ENCODE measurements around the gene MFN2.

The MFN2 gene

DNA sequence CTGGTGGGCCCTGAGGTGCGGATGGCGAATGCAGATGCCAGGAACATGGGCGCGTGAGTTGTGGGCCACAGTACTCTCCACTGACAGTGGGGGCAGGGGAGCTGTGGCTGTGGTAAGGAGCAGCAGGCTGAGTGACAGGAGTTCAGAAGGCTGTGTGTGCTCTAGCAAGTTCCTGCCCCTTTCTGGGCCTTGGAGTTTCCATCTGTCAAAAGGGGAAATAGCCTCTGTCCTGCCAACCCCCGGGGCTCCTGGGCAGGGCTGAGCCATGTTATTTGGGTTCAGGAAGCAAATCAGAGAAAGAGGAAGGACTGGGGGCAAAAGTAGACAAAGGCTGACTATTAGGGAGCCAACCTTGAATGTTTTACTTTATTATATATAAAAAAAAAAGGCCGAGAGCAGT is 19.5 kb upstream of the MFN2 start:
- DNase-seq (ENCODE audit: low spot score) = peak; percentile 5

DNA sequence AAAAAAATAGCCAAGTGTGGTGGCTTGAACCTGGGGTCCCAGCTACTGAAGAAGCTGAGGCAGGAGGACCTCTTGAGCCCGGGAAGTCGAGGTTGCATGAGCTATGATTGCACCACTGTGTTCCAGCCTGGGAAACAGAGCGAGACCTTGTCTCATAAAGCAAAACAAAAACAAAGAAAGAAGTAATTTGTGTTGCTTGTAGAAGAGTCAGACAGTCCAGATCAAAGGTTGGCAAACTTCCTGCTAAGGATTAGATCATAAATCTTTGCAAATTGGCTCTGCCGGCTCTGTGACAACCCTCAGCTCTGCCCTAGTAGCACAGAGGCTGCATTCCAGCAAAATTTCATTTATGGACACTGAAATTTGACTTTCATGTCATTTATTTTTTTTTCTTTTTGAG is 19.0 kb upstream of the MFN2 start:
- DNase-seq (ENCODE audit: low spot score) = no peak

DNA sequence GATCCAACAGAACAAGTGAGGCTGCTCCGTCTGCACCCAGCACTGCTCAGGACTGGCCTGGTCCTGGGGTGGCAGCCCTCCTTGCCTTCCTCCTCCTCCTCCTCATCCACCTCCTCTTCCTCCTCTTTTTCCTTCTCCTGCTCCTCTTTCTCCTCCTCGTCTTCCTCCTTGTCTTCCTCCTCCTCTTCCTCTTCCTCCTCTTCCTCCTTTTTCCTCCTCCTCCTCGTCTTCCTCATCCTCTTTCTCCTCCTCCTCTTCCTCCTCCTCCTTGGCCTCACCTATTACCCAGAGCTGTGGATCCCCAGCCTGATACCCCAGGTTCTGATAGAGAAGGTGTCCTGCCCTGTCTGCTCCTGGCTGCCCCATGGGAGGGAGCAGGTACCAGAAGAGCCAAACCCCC is 16.6 kb upstream of the MFN2 start:
- no peak for DNase-seq (ENCODE audit: low spot score)

DNA sequence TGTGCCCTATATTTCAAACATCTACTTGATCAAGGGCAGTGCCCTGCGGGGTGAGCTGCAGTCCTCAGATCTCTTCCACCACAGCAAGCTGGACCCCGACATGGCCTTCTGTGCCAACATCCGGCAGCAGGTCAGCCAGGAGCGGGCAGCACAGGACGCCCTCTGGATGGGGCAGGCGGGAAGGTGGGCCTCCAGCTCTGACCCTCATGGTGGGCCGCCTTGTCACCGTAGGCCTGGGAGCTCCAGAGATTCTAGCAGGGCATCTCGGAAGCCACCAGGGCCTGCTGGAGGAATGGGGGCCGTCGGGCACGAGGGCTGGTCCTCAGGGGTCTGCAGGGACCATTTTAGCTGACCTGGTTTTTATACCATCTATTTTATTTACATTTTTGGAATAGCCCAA is 15.6 kb upstream of the MFN2 start:
- no peak for DNase-seq (ENCODE audit: low spot score)

DNA sequence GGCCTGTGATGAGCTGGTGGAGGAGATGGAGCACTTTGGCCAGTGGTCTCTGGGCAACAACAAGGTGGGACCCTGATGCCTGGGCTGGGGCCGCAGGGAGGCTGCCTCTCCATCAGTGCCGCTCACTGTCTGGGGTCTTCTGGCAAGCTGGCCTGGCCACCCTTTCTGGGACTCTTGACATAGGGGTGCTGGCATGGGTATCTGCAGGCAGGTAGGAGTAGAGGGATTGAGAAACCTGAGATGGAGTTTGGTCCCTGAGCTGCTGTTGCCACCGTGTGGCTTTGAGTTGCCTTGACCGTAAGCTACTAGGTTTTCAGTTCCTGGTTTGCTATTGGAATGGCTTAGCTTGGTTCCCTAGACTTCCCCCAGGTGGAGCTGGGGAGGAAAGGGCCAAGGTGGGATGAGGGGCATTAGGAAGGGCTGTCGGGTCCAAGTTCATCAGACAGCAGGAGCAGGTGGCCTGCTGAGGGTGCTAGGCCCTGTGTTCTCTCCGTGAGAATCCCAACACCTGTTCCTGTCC is 13.2 kb upstream of the MFN2 start:
- DNase-seq (ENCODE audit: low spot score) = no peak

DNA sequence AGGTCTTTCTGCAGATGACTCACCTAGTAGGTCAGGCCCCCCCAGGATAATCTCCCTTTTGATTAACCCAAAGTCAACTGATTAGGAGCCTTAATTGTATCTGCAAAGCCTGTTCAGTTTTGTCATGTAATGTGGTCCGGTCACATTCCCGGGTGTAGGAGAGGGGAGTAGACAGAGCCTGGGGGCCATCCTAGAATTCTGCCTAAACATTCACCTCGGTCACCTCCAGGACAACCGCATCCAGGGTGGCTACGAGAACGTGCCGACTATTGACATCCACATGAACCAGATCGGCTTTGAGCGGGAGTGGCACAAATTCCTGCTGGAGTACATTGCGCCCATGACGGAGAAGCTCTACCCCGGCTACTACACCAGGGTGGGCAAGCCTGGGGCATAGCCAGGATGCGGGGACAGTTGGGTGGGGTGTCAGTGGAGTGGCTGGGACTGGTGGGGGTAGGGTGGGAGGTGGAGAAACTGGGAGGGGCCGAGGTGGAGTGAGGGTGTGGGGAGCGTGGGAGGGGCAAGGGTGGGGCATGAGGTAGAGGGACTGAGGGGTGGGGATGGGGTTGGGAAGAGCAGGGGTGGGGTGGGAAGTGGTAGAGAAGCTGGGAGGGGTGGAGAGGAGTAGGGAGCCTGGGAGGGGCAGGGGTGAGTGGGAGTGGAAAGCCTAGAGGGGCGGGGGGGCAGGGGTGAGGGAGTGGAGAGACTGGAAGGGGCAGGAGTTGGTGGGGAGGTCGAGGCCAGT is 9.6 kb upstream of the MFN2 start:
- no peak for DNase-seq (ENCODE audit: low spot score)

DNA sequence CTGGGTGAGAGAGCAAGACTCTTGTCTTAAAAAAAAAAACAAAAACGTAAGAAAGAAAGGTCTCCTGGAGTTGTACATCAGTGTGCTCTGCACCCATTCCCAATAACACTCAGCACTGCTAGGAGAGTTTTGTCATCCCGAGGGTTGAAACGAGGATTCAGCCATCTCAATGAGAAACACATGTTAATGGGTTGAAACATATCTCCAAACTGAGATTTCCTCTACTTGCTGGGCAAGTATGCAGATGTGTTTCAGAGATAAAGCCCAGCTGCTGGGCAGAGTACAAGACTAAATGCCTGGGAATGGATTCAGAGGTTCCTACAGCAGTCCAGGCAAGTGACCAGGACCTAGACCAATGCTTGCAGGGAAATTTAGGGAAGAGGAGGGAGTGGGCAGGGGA is 2.6 kb upstream of the MFN2 start:
- DNase-seq (ENCODE audit: low spot score) = no peak

DNA sequence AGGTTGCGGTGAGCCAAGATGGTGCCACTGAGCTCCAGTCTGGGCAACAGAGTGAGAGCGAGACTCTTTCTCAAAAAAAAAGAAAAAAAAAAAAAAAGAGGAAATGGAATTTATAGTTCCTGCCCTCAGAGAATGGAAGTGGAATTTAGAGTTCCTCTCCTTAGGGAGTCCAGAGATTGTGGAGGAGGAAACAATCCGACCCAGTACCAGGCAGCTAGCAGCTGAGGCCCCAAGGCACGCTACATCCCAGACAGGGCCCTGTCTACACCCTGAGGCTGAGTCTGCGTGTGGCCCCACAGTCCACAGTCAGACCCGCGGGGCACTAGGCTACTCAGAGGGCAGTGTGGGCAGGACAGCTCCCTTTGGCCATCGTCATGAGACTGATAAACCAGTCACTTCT is 1.9 kb upstream of the MFN2 start:
- DNase-seq (ENCODE audit: low spot score) = no peak

DNA sequence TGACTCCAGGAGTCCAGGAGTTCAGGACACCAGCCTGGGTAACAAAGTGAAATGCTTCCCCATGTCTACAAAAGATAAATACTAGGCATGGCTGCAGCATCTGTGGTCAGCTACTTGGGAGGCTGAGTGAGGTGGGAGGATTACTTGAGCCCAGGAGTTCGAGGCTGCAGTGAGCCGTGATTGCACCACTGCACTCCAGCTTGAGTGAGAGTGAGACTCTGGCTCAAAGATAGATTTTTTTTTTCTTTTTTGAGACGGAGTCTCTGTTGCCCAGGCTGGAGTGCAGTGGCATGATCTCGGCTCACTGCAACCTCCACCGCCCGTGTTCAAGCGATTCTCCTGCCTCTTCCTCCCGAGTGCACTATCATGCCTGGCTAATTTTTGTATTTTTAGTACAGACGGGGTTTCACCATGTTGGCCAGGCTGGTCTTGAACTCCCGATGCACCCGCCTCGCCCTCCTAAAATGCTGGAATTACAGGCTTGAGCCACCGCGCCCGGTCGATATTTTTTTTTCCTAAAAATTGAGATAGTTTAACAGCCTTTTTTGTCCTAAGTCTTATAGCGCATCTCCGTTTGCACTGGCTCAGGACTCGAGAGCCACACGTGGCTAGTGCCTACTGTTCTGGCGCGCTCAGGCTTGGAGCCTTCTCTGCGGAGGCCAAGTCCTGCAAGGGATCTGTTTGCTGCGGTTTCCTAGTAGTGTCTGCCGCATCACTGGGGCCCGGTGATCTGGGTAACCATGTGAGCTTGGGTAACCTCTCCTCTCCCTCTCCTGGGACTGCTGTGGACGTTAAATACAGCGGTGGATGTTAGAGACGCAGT is 1.0 kb upstream of the MFN2 start:
- no peak for DNase-seq (ENCODE audit: low spot score)

DNA sequence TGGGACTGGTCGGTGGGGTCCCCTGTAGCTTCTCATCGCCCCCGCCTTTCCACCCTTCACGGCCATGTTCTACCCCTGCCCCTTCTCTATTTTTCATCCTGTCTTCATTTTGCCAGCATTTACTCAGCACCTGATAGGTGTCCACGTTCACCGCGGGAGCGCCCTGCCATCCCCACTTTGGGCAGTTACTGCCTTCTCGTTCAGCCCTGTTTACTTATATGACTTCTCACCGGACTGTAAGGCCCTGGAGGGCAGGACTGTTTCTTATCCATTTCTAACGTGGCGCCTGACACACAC is 380 bp downstream of the MFN2 start:
- no peak for DNase-seq (ENCODE audit: low spot score)

DNA sequence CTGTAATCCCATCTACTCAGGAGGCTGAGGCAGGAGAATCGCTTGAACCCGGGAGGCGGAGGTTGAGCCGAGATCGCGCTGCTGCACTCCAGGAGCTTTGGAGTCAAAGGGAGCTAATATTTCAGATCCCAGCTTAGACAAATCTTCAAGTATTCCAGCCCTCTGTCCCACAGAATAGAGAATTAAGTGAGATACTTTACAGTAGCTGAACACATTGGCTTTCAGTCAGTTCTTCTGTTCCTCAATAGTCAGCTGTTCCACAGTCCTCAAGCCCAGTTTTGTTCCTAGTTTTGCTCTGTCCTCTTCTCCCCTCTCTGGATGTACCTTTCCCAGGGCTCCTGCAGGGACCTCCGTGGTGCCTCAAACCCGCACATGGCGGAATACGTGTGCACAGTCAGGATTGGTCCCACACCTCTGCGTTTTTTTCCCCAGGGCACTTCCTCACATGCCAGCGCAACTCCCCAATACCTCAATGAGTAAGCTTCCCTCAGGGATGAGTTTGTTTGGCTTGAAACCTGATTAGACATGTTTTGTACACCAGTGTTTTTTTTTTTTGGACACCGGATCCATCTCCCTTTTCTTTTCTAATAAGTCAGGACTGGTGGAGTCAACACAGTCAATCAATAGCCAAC is 1.2 kb downstream of the MFN2 start:
- no peak for DNase-seq (ENCODE audit: low spot score)

DNA sequence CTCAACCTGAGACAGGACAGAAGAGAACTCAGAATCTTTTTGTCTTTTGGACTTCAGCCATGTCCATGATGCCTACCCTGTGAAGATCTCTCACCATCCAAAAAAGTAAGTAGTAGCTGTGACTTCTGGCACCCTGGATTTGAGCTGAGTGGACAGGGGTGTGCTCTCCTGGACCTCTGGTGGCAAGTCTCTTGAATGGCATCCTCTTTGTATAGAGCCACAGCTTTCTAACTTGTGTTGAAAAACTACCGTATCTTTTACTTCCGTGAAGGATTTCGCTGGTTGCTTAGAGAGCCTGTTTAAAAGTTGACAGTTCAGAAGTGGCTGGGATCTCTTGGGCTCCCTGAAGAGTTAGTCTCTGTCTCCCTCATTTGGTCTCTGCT is 1.8 kb downstream of the MFN2 start:
- no peak for DNase-seq (ENCODE audit: low spot score)

DNA sequence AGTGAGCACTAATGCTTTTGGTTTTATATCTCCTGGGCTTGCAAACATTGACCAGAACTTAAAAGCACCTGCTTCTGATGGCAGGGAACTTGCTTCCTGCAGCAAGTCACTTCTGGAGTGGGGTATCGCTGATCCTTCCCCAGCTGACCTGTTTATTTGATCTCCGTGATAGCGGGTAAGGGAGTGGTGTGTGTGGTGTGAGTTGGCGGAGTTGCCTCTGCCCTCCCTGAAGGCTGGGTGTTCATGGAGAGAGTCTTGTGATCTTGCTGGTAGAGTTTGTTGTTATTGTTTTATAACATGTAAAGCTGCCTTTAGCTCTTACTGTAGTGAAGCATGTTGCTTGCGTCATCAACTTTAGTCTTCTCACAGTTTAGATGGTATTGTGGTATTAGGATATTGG is 3.9 kb downstream of the MFN2 start:
- no peak for DNase-seq (ENCODE audit: low spot score)

DNA sequence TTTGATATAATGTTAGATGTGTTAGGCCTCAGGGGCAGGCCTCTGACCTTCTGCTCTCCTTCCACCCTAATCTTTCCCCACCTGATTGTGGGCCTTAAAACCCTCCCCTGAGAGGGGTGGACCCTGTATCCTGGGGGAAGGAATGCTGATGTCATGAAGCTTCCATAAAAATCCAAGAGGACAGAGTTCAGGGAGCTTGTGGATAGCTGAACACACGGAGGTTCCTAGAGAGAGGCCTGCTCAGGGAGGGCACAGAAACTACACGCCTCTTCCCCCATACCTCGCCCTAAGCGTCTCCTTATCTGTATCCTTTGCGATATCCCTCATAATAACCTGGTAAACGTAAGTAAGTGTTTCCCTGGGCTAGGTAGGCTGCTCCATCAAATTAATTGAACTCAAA is 4.3 kb downstream of the MFN2 start:
- no peak for DNase-seq (ENCODE audit: low spot score)

DNA sequence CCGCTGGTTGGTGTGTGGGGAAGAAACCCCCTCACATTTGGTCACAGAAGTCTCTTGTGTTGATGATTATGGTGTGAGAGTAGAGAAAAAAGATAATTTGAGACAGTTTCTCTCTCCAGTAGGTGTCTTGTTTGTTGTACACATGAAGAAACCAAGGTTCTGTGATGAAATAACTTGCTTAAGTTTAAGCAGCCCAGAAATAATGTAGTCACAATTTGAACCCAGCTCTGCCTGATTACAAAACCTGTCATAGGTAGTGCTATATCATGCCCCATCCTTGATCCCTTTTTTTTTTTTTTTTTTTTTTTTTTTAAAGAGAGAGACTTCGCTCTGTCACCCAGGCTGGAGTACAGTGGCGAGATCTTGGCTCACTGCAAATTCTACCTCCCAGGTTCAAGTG is 4.9 kb downstream of the MFN2 start:
- no peak for DNase-seq (ENCODE audit: low spot score)

DNA sequence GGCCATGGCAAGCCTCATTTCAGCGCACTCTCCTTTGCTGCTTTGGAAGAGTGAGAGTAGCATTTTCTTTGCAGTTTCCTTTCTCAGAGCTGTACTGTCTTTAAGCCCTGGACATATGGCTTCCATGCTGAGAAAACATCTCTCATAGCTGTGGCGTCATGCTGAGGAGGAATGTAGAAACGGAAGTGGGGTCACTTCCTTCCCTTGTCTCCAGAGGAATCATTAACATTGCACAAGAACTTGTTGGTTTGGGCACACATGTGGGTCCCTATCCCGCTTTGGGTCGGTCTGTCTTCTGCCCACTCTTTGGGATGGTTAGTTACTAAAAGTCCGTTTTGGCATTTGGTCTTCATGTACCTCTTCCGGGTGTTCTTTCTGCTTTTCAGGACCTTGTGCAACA is 5.6 kb downstream of the MFN2 start:
- no peak for DNase-seq (ENCODE audit: low spot score)

DNA sequence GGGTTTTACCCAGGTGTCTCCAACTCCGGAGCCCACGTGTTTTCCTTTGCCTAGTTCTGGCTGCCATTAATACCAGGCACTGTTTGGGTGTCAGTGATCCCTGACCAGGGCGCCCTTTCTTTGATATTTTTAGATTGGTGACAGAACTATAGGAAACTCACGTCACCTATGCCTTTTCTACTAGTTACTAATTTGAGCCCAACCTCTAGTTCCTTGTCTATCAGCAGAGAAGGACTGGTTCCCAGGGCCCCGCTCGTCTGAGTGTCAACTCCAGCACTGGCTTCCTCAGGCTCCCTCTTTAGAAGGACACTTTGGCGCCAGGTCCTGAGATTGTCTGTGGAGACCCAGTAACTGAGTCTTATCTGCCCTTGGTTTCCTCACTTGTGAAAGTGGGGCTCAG is 9.4 kb downstream of the MFN2 start:
- DNase-seq (ENCODE audit: low spot score) = no peak

DNA sequence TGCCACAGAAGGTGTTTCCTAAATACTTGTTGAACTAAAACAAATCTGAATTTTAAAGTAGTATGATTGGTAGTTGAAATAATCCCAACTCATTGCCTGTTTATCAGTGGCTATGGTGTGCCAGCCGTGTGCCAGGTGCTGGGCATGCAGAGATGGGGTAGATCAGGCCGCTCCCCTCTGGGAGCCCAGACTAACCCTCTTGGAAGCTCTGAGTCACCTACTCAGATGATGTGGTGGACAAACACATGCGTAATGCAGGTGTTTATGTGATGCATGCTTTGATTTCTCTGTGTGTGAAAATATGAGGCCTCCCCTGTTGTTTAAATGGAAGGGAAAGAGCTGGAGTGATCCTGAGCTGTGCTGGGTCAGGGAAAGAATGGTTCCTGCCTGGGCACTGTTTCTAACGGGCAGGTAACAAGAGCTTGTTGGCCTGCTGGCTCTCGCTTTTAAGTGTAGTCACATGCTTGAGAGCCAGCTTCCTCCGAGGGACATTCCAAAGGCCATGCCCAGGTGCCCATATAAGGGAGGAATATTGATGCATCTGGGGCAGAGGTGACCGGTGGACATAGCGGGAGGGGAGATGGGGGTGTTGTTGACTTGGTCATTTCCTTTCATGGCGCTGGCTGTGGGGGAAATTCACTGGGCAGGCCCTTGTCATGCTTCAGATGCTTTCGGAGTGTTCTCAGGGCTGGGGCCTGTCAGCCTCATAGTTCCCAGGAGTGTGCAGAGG is 10.2 kb downstream of the MFN2 start:
- no peak for DNase-seq (ENCODE audit: low spot score)

DNA sequence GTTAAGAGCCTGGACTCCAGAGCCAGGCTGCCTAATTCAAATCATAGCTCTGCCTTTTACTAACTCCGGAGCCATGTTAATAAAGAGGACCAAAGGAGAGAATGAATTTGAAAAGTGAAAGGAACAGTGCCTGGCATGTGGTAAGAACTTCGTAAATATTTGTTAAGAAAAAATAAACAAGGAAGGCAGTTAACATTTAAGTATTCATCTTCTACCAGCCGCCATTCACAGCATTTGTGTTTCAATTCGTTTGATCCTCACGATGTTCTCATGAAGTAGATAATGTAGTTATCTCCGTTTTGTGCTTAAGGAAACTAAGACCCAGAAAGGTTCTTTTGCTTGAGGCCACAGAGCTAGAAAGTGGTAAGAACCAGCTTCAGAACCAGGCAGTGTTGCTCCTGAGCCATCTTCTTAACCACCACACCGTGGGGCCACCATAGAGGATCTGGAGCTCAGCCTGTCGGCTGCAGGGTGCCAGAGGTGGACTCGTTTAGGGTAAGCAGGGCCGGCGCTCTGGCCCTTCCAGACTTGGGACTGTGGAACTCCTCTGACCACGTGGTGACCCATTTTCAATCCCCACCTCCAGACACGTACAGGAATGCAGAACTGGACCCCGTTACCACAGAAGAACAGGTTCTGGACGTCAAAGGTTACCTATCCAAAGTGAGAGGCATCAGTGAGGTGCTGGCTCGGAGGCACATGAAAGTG is 11.9 kb downstream of the MFN2 start:
- no peak for DNase-seq (ENCODE audit: low spot score)

DNA sequence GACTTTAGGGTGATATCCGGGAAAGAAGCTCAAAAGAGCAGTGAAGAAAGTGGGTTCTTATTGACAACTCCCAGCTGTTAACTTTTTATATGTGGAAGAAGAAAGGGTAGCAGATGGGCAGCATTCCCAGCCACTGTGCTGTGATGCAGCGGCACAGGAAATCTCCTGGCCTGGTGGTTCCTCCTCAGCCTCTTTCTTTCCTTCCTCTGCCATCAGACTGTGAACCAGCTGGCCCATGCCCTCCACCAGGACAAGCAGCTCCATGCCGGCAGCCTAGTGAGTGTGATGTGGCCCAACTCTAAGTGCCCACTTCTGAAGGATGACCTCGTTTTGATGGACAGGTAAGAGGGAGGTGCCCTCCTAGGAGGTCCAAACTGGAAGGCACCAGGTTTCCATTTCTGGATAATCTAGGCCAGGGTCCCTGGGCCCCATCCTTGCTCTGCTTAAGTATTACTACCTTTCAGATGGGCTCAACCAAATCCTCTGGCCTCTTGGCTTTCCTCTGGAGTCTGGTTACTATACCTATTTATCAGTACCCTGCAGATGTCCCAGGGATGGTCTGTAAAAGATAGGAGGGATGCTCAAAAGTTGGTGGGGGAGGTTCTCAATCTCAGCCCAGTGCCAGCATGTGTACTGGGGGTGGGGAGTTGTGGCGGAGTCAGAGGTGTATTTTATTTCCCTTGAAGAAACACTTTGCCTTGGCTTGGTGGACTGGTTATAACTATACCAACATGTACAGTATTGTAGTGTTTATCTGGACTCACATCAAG is 17.0 kb downstream of the MFN2 start:
- no peak for DNase-seq (ENCODE audit: low spot score)

DNA sequence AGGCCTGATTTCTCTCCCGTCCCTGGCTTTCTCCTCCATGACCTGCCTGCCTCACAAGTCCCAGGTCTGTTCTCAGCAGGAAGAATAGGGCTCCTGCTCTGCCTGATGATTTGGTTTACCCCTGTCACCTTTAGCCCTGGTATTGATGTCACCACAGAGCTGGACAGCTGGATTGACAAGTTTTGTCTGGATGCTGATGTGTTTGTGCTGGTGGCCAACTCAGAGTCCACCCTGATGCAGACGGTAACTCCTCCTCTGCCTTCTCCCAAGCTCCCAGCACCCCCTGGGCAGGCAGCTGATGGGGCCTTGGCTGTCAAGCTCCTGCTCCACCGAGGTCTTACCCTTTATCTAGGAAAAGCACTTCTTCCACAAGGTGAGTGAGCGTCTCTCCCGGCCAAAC is 18.4 kb downstream of the MFN2 start:
- no peak for DNase-seq (ENCODE audit: low spot score)
